Measurements from ENCODE around the gene PPARG.

GRCh38 chr3:12301031-12301430, 12.2 kb downstream of the PPARG start:
- no peak for TF ChIP-seq TEAD4 (CRISPR knock-in tag; IDR thresholded peaks at IDR 0.05)
- no peak for TF ChIP-seq CREB1 (CRISPR knock-in tag; IDR thresholded peaks at IDR 0.05)
- no peak for TF ChIP-seq CTCF (IDR thresholded peaks at IDR 0.05)
- TF ChIP-seq ZNF263 (CRISPR knock-in tag; IDR thresholded peaks at IDR 0.05; ENCODE audit: low read depth), result no peak
- TF ChIP-seq ATF3 (CRISPR knock-in tag; conservative IDR thresholded peaks at IDR 0.05), result no peak
- no peak for TF ChIP-seq E2F1 (CRISPR knock-in tag; IDR thresholded peaks at IDR 0.05)
- TF ChIP-seq KAT7 (CRISPR knock-in tag; IDR thresholded peaks at IDR 0.05; ENCODE audit: borderline replicate concordance), result no peak
- TF ChIP-seq ATF6 (CRISPR knock-in tag; IDR thresholded peaks at IDR 0.05), result no peak
- TF ChIP-seq ETV6 (CRISPR knock-in tag; IDR thresholded peaks at IDR 0.05), result no peak
- no peak for TF ChIP-seq JAZF1 (CRISPR knock-in tag; IDR thresholded peaks at IDR 0.05)
- no peak for TF ChIP-seq MLX (CRISPR knock-in tag; IDR thresholded peaks at IDR 0.05)
